GM19463 (cell line): ENCODE measurements around the gene MAL.
"Not testable (repeated sequence)": the region's sequence is repeated elsewhere in the genome, so short reads cannot be mapped to it uniquely, and the experiment has no call there.

ENCODE experiments used
- ATAC-seq: cut with Tn5 transposase; IDR thresholded peaks from one replicate; pipeline ENCODE4 v1.9.1; 2021; ENCODE audit warnings: mild to moderate bottlenecking, moderate library complexity; ENCODE audit not compliant: unreplicated experiment

The MAL gene

GRCh38 chr2:95032341-95032740, 6.8 kb downstream of the MAL start:
- no peak for ATAC-seq

DNA sequence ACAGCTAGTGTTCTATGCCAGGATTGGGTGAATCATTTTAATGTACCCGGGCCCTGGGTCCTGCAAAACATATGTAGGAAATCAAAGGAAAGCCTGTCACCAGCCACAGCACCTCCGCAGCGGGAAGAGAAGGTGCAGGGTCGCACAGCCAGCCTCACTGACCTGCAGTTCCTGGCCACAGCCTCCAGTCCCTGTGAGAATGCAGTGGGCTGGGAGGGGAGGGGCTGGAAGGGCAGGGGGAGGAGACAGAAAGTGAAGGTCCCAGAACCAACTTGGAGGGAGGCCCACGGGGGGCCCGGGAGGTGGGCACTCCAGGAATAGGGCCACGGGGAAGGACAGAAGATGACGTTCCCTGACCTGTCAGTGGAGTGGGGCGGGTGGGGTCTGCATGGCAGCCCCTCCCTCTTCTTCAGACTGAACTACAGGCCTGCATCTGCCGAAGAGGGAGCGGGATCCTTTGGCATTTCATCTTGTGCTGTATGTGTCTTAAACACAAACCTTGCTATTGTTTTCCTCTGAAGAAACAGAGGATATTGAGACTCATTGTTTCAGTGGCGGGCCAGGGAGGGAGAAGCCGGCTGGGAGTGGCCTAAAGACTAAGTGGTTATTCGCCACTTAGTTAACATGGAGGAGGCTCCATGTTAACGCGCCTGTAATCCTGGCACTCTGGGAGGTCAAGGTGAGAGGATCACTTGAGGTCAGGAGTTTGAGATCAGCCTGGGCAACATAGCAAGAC, 7.5 kb downstream of the MAL start:
- no peak for ATAC-seq

GRCh38 chr2:95034221-95034620, 8.7 kb downstream of the MAL start:
- ATAC-seq, result no peak

- ATAC-seq, result no peak
These were observed 9.3 kb downstream of the MAL start for GRCh38 chr2:95034818-95035217.

DNA sequence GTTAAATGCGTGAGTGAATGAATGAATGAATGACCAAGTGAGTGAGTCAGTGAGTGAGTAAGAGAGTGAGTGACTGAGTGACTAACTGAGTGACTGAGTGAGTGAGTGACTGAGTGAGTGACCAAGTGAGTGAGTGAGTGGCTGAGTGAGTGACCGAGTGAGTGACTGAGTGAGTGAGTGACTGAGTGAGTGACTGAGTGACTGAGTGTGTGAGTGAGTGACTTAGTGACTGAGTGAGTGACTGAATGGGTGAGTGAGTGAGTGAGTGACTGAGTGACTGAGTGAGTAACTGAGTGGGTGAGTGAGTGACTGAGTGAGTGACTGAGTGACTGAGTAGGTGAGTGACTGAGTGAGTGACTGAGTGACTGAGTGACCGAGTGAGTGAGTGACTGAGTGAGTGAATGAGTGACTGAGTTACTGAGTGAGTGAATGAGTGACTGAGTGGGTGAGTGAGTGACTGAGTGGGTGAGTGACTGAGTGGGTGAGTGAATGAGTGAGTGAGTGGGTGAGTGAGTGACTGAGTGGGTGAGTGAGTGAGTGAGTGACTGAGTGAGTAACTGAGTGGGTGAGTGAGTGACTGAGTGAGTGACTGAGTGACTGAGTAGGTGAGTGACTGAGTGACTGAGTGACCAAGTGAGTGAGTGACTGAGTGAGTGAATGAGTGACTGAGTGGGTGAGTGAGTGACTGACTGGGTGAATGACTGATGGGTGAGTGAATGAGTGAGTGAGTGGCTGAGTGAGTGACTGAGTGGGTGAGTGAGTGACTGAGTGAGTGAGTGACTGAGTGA, 11.3 kb downstream of the MAL start:
- ATAC-seq, result no peak

DNA sequence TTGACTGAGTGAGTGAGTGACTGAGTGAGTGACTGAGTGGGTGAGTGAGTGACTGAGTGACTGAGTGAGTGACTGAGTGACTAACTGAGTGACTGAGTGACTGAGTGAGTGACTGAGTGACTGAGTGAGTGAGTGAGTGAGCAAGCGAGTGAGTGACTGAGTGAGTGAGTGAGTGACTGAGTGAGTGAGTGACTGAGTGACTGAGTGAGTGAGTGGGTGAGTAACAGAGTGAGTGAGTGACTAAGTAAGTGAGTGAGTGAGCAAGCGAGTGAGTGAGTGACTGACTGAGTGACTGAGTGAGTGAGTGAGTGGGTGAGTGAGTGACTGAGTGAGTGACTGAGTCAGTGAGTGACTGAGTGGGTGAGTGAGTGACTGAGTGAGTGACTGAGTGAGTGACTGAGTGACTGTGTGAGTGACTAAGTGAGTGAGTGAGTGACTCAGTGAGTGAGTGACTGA, 11.9 kb downstream of the MAL start:
- no peak for ATAC-seq

- ATAC-seq, result not testable (repeated sequence)
These were observed 12.5 kb downstream of the MAL start for GRCh38 chr2:95037841-95038585.

- no peak for ATAC-seq
These were observed 13.3 kb downstream of the MAL start for GRCh38 chr2:95038635-95039298.

DNA sequence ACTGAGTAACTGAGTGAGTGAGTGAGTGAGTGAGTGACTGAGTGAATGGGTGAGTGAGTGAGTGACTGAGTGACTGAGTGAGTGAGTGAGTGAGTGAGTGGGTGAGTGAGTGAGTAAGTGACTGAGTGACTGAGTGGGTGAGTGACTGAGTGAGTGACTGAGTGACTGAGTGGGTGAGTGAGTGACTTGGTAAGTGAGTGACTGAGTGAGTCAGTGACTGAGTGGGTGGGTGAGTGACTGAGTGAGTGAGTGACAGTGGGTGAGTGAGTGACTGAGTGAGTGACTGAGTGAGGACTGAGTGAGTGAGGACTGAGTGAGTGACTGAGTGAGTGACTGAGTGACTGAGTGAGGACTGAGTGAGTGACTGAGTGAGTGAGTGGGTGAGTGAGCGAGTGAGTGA, 13.9 kb downstream of the MAL start:
- no peak for ATAC-seq

DNA sequence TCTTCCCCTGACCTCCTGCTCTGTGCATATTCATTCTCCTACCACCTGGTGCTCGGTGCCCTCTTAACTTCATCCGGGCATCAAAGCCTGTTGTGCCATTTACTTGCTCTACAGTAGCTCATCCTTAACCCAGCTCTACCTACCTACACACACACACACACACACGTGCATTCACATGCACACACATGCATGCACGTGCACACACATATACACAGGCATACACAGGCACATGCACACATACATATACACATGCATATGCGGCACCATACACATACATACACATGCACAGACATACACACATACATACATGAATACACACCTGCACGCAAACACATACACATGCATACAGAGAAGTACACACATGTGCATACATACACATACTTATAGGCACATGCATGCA, 14.5 kb downstream of the MAL start:
- no peak for ATAC-seq

GRCh38 chr2:95040426-95040825, 14.9 kb downstream of the MAL start:
- ATAC-seq, result no peak

- ATAC-seq, result peak; percentile 27
These were observed 15.7 kb downstream of the MAL start for GRCh38 chr2:95041060-95041823.

- ATAC-seq, result peak; percentile 42
These were observed 16.4 kb downstream of the MAL start for GRCh38 chr2:95041824-95042442.

GRCh38 chr2:95042472-95043271, 17.2 kb downstream of the MAL start:
- peak; percentile 19 for ATAC-seq

DNA sequence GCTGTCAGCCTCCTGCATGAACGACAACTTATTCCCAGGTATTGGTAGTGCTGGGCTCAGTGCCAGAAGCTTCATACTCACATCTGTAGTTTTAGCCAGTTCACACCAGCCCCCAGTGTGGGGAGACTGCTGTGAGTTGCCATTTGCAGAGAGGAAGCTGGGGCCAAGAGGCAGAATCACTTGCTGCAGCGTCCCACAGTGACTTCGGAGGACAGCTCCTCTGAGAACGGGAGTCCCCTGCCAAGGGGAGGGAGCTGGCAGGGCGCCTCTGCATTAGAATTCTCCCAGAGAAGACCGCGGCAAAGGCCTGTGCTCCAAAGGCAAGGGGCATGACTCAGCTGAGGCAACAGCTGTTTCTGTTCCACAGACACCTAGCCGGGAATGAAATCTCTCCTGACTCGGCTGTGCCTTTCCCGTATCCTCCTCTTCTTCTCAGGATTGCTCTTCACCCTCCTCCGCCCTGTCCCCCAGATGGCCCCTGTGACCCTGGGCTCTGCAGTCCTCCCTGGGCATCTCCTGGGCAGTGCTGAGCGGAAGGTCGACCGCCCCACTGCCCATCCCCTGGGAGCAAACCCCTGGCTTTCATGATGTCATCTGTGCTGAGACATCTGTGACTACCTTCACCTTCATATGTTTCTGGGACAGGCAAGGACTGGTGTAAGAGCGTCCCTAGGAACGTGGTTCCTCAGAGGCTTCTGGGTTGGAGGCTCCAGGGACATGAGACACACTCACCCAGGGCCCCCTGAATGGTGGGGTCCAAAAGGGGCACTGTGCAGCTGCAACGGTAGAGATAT, 18.0 kb downstream of the MAL start:
- peak; percentile 59 for ATAC-seq

DNA sequence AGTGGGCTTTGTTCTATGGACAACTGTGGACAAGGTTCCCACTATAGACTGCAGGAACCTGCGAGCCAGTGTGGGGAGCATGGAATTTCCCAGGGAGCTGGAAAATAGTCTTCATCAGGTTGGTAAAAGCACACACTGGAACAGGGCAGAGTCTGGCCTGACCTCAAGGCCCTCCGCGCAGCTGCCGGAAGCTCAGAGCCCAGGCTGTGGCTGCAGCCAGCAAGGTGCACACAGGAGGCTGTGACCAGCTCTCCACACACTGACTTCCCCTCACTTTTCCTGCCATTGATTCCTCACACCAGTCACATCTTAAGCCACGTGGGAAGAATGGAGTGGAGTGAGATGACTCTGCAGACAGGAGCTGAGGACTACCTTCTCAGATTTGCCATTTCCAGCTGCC, 19.1 kb downstream of the MAL start:
- ATAC-seq, result no peak

- ATAC-seq, result no peak
These were observed 21.0 kb downstream of the MAL start for GRCh38 chr2:95046371-95047112.
